ENCODE results near the gene UFD1. TPM values are rescaled to one million over a fixed set of nuclear protein-coding genes. Genes with fewer than 3 reads are reported as not detected.
A peak's percentile ranks its signal among the peaks of the same experiment; 100 is the strongest.

Gene UFD1
- total and polyA plus RNA-seq, 2 of the 13 experiments (the other 11 are each of a cell fraction or from before 2014, with no cell fraction given): 47.9 to 51.1 TPM

GRCh38 chr22:19478045-19478900 lies 720 bp downstream of the UFD1 start:
- TSS peak; percentile 65 for BruUV-seq (replicated peaks)
- no peak for ATAC-seq
- Histone ChIP-seq H2AFZ (ENCODE audit: low read length) (no peak overlapping the region), H3K27me3 (ENCODE audit: control insufficient read depth in 1 of 2, insufficient read depth in 2 of 2, low read length in 2 of 2) (no peaks in the 10 kb centered on the region; a peak in 1 of 5 replicates), H3K4me3 (replicated peaks in 1 of 3; ENCODE audit: insufficient read depth in 1 of 3, low read depth in 2 of 3, low read length in 3 of 3) (peak overlapping the region; percentile 66 to 98 (median 97)), H3K27ac (ENCODE audit: extremely low read length, insufficient read depth, low read length) (peak overlapping the region; percentile 97), H3K4me1 (ENCODE audit: insufficient read depth, low read length) (peaks cover 26% of the 10 kb centered on the region), H4K20me1 (ENCODE audit: insufficient read depth, low read length) (peaks cover 13% of the 10 kb centered on the region; the same call in 1 of the 2 replicates), H3K9me3 (ENCODE audit: low read length) (no peaks in the 10 kb centered on the region), H3K36me3 (replicated peaks in 1 of 2; ENCODE audit: control insufficient read depth in 1 of 2, insufficient read depth in 2 of 2, low read length in 2 of 2) (peaks cover 8 to 18% of the 10 kb centered on the region in 2 experiments), H3K79me2 (ENCODE audit: insufficient read depth, low read length) (peaks cover 52% of the 10 kb centered on the region), H3K4me2 (ENCODE audit: low read depth, low read length) (peak overlapping the region; percentile 83), H3K9ac (ENCODE audit: insufficient read depth, low read depth, low read length) (peak overlapping the region; percentile 97)
- DNase-seq (ENCODE audit: low spot score): no peak
- no peak for FAIRE-seq
- intact Hi-C loops (cut with micrococcal nuclease; ENCODE audit: unreplicated experiment): loop anchor here (2.0 to 10.0 kb wide), 4 partner anchors 31 to 173 kb away; partner anchors contain the start of genes C22orf39 and HIRA
- in situ Hi-C loops (cut with HindIII; ENCODE audit: extremely low pct_ligation_motif_present, low pct_unique_long_range_greater_than_20kb): loop anchor here (10.0 kb wide), 1 partner anchor 183 kb away; the partner anchor contains the start of gene CLTCL1
- POLR2A ChIA-PET: interaction anchor here (2.1 kb wide), 1 partner anchor 47 kb away, joined by 12 read pairs; the partner anchor contains the start of genes HIRA and MRPL40
- CTCF ChIA-PET (ENCODE audit: low intra/inter-chr PET ratio, low total read pairs): no interaction called here
- 1% methylated on average over 17 of the region's 31 CpGs for WGBS (ENCODE audit: low lambda C conversion rate)
- TF ChIP-seq, protein P1, sequence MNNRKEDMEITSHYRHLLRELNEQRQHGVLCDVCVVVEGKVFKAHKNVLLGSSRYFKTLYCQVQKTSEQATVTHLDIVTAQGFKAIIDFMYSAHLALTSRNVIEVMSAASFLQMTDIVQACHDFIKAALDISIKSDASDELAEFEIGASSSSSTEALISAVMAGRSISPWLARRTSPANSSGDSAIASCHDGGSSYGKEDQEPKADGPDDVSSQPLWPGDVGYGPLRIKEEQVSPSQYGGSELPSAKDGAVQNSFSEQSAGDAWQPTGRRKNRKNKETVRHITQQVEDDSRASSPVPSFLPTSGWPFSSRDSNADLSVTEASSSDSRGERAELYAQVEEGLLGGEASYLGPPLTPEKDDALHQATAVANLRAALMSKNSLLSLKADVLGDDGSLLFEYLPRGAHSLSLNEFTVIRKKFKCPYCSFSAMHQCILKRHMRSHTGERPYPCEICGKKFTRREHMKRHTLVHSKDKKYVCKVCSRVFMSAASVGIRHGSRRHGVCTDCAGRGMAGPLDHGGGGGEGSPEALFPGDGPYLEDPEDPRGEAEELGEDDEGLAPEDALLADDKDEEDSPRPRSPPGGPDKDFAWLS (CRISPR knock-in tag; IDR thresholded peaks at IDR 0.05; ENCODE audit: borderline replicate concordance): no peak
- no peak for TF ChIP-seq ZNF510 (CRISPR knock-in tag; IDR thresholded peaks at IDR 0.05; ENCODE audit: low read depth)
- no peak for TF ChIP-seq EZH2 (conservative IDR thresholded peaks at IDR 0.05; ENCODE audit: low read depth, low read length)
- no peak for TF ChIP-seq HES4 (CRISPR knock-in tag; IDR thresholded peaks at IDR 0.05; ENCODE audit: borderline replicate concordance)
- TF ChIP-seq, protein P2, sequence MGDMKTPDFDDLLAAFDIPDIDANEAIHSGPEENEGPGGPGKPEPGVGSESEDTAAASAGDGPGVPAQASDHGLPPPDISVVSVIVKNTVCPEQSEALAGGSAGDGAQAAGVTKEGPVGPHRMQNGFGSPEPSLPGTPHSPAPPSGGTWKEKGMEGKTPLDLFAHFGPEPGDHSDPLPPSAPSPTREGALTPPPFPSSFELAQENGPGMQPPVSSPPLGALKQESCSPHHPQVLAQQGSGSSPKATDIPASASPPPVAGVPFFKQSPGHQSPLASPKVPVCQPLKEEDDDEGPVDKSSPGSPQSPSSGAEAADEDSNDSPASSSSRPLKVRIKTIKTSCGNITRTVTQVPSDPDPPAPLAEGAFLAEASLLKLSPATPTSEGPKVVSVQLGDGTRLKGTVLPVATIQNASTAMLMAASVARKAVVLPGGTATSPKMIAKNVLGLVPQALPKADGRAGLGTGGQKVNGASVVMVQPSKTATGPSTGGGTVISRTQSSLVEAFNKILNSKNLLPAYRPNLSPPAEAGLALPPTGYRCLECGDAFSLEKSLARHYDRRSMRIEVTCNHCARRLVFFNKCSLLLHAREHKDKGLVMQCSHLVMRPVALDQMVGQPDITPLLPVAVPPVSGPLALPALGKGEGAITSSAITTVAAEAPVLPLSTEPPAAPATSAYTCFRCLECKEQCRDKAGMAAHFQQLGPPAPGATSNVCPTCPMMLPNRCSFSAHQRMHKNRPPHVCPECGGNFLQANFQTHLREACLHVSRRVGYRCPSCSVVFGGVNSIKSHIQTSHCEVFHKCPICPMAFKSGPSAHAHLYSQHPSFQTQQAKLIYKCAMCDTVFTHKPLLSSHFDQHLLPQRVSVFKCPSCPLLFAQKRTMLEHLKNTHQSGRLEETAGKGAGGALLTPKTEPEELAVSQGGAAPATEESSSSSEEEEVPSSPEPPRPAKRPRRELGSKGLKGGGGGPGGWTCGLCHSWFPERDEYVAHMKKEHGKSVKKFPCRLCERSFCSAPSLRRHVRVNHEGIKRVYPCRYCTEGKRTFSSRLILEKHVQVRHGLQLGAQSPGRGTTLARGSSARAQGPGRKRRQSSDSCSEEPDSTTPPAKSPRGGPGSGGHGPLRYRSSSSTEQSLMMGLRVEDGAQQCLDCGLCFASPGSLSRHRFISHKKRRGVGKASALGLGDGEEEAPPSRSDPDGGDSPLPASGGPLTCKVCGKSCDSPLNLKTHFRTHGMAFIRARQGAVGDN (CRISPR knock-in tag; IDR thresholded peaks at IDR 0.05): 0 out of 2 replicates have a peak, but pooled peaks have one; percentile 39
- TF ChIP-seq RAD51 (IDR thresholded peaks at IDR 0.05; ENCODE audit: borderline replicate concordance): no peak
- TF ChIP-seq ZNF234 (CRISPR knock-in tag; conservative IDR thresholded peaks at IDR 0.05): no peak
- no peak for TF ChIP-seq ZNF563 (CRISPR knock-in tag; IDR thresholded peaks at IDR 0.05)
- TF ChIP-seq ZNF543 (CRISPR knock-in tag; IDR thresholded peaks at IDR 0.05): no peak; the same call in 1 of the 2 replicates
- TF ChIP-seq ZNF598 (CRISPR knock-in tag; IDR thresholded peaks at IDR 0.05; ENCODE audit: borderline replicate concordance): no peak
- no peak for TF ChIP-seq MEIS1 (CRISPR knock-in tag; IDR thresholded peaks at IDR 0.05; ENCODE audit: borderline replicate concordance)
- TF ChIP-seq ZNF670 (CRISPR knock-in tag; IDR thresholded peaks at IDR 0.05; ENCODE audit: borderline replicate concordance): no peak
- no peak for TF ChIP-seq ZNF446 (CRISPR knock-in tag; IDR thresholded peaks at IDR 0.05)
- TF ChIP-seq ZNF225 (CRISPR knock-in tag; IDR thresholded peaks at IDR 0.05): 0 out of 2 replicates have a peak, but pooled peaks have one; percentile 55
- no peak; the same call in 1 of the 2 replicates for TF ChIP-seq ZBTB7B (CRISPR knock-in tag; IDR thresholded peaks at IDR 0.05)
- no peak for TF ChIP-seq KLF11 (CRISPR knock-in tag; IDR thresholded peaks at IDR 0.05)
- TF ChIP-seq ZNF44 (CRISPR knock-in tag; IDR thresholded peaks at IDR 0.05): 0 out of 2 replicates have a peak, but pooled peaks have one; percentile 11
- 0 out of 2 replicates have a peak, but pooled peaks have one; percentile 16 for TF ChIP-seq ZNF749 (CRISPR knock-in tag; IDR thresholded peaks at IDR 0.05; ENCODE audit: borderline replicate concordance)
- no peak for TF ChIP-seq ZFP1 (CRISPR knock-in tag; IDR thresholded peaks at IDR 0.05)

All from HepG2 (cell line).